HG03520 (cell line): ENCODE measurements around the gene HTT.

Source experiments
- ATAC-seq: cut with Tn5 transposase; IDR thresholded peaks from one replicate; pipeline ENCODE4 v1.9.1; 2021; ENCODE audit warnings: mild to moderate bottlenecking, moderate library complexity; ENCODE audit not compliant: unreplicated experiment

HTT gene

GRCh38 chr4:3257556-3258482, 183.3 kb downstream of the HTT start:
- ATAC-seq, result no peak

GRCh38 chr4:3261411-3262207, 187.1 kb downstream of the HTT start:
- ATAC-seq, result no peak

DNA sequence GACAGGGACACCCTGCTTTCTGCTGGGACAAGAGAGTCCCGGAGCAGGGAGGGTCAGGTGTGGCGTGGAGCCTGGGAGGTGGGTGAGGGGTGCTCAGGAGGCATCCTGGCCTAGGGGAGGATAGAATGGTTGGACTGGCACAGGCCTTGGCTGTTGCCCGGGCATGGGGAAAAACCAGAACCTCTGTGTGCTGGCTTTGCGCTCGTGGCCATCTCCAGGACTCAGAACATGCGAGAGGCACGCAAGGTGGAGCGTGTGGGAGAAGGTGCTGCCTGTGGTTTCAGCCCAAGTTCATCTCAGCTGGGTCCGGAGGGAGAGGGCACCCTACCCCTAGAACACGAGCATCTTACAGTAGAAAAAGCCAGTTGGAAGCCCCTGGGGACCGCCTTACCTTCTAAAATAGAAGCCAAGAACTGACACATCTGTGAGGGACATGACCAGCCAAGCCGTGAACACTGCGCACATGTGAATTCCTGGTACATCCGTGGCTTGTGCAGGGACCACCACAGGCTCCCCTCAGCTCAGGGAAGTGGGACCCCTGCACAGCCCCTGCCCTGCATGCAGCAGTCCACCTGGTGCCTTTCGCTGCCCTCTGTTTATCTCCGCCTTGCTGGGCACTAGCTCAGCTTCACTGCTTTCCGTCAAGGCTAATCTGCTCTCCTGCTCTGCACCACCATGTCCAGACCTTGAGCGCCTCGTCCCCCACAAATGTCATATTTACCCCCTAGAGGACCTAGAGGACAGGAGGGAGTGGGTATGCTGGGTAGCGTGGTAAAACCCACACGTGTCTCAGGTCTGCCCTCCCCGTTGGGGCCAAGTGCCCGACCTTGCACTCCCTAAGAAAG, 187.9 kb downstream of the HTT start:
- no peak for ATAC-seq

DNA sequence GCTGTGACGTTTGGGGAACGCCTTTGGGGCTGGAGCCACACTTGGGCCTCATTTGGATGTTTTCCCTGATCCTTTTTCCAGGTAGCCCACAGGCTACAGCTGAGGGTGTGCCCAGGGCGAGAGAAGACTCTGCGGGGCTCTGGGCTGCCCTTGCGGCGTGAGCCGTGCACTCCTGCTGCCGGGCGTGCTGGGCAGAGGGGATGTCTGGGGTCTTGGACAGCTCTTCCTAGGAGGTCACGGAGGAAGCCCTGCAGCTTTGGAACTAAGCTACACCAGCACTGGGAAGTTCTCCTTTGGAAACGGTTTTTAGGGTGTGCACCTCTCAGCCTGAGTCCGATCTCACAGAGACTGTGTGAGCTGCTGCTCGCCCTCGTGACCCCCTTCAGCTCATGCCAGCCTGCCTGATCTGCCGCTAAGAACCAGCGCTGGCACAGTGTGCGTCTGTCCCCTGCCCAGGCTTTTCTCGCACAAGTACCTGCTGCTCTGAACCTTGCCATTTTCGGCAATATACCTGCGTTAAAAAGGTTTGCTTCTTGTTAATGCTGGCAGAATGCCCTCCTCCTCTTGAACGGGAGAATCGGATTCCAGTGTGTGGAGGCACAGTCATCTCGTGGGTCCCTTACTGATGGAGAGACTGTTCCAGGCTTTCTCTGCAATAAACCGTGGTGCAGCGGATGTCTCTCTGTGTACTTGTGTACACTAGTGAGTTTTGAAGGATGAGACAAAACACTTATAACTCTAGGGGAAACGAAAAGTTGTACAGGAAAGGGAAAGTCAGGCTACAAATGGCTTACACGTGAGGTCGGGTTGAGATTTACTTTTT, 188.8 kb downstream of the HTT start:
- no peak for ATAC-seq

GRCh38 chr4:3263876-3264193, 189.4 kb downstream of the HTT start:
- ATAC-seq, result no peak

- no peak for ATAC-seq
These were observed 191.6 kb downstream of the HTT start for GRCh38 chr4:3266076-3266475.

GRCh38 chr4:3267576-3268394, 193.3 kb downstream of the HTT start:
- no peak for ATAC-seq

DNA sequence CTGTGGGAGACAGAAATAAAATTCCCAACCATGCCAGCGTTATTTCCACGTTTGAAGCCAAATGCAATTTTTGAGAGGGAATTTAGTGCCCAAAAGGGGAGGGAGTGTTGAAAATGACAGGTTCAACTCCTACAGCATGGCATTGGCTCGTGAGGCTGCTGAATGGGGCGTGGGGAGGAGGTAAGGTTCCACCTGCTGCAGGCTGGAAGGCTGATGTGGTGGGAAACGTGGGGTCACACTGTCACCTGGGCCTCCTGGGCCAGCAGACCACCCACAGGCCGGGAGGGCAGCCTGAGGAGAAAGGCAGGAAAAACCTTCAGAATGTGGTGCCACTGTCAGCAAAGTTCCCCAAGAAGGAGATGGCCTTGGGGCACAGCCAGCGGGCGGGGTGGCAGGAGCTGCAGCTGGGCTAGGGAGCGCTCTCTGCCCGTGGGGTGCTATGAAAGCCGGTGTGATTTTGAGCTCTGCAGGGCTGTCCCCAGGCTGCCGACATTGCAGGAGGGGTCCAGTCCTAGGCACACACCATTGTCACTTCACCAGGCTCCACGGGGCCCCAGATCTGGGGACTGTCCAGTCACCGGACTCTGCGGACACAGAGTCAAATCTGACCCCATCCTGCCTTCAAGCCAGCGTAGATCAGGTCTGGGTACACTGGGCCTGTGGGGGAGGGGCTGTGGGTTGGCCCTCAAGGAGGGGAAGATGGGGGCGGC, 194.1 kb downstream of the HTT start:
- no peak for ATAC-seq

- no peak for ATAC-seq
These were observed 194.8 kb downstream of the HTT start for GRCh38 chr4:3269105-3269927.

- no peak for ATAC-seq
These were observed 195.6 kb downstream of the HTT start for GRCh38 chr4:3269991-3270611.

- ATAC-seq, result no peak
These were observed 196.7 kb downstream of the HTT start for GRCh38 chr4:3271131-3271530.

DNA sequence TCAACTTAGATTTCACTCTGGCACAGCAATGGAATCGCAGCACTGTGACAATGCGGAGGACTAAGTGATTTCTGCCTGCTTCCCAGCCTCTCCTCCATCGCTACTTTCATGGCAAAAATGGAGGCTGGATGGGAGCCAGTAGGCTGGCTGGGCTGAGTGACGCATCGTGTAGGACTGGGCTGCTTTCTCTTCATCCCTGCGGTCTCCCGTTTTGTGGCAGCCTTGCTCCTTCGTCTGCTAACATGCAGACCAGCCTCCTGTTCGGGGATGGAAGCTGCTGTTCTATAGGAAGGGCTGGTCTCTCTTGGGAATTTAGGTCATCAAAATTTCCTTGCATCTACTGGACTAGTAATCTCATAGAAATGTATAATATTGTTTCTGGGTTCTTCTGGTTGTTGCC, 202.5 kb downstream of the HTT start:
- no peak for ATAC-seq

DNA sequence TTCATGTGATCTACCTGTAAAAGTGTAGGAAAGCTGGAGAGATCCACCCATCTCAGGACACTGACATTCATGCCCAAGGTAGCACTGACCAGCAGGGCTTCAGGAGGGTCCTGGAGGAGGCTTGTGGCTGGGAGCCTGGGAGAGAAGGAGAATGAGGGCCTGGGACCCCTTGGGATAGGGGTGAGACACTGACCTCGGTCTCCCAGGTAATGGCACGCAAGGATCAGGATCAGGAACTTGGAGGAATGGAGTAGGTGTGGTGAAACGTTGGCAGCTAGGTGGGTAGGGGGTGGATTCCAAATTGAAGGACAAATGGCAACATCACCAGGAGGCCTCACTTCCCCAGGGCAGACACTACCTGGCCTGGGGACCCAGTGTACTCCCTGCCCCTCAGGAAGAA, 206.0 kb downstream of the HTT start:
- no peak for ATAC-seq

GRCh38 chr4:3283483-3283882, 209.0 kb downstream of the HTT start:
- ATAC-seq, result no peak

DNA sequence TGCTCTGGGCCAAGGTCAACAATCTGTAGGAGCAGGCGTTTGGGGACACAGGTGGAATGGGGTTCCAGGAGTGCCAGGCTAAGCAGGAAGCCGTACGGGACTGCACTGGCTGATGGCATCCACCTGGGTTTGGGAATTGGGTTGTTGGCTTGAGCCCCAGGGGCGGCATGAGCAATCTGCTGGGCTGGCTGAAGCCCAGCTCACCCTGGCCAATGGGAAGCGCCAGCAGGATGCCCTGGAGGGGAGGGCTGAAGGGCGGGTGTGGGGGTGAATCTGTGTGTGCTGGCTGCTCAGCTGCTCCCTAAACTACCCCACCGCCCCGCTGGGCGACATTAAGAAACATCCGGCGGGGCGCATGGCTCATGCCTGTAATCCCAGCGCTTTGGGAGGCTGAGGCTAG, 209.4 kb downstream of the HTT start:
- no peak for ATAC-seq

GRCh38 chr4:3284734-3285557, 210.5 kb downstream of the HTT start:
- ATAC-seq, result no peak
